RKO (cell line): Measurements from ENCODE around the gene SDR42E2.
"Not testable (repeated sequence)": the region's sequence is repeated elsewhere in the genome, so short reads cannot be mapped to it uniquely, and the experiment has no call there.

ENCODE experiments used
- DNase-seq: peaks from one replicate; pipeline ENCODE4 v3.0.0-alpha.2; 2016; ENCODE audit warnings: low spot score

Gene SDR42E2

DNA sequence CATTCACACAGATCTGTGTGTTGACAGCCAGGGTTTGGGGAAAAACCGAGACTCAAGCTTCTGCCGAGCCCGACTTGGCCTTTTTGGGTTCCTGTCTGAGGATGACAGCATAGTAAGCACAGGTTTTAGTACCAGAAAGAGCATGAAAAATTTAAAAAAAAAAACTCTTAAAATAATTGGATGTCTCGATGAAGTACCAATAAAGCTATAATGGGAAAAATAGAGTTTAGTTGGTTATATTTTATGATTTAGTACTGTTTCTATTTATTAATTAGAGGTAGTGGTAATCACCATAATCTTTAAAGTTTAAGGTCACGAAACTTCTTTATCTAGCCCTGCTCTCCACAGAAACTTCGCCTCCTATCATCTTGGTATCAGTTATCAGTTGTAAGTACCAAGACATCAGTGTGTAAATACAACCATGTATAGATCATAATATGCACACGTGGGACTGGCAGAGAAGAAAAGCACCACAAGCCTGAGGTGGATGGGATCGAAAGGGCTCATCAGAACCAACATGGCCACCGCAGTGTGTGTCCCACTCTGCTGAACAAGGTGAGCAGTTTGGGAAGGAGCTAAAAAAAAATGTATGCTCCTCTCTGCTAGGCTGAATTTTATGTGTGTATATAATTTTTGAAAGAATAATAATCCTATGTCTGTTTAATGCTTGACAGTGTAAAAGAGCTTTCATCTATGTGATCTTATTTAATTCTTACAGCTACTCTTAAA is 29.4 kb downstream of the SDR42E2 start:
- no peak for DNase-seq

DNA sequence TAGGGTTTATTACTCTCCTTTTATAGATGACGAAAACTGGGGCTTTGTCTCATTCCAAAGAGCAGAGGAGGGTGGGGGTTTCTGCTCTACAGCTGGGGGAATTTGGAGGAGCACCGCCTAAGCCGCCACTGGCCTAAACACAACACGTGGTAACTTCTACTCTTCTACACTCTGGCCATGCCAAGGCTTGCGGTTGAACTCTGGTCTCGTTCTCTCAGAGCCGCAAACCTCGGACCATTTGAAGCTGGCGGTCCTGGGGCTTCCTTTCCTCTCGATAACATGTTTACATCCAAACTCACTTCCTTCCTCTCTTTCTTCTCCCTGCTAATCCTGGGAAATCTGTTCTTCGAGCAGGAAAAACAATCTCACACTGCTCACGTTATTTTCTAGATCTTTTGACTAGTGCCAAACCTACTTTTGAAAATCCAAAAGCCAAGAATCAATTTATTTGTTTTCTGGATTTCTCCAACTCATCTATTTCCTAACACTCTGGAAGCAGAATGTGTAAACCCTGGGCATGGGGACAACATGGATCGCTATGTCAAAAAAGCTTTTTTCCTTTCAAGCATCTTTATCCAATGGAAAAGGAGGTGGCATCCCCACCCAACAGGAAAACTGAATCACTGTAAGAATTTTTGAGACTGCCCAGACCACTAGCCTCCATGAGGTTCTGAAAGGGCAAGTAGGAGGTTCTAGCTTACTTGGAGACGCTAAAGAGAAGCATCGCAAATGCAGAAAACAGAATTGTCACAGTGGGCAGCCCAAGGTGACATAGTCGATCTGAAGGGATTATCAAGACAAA is 30.2 kb downstream of the SDR42E2 start:
- DNase-seq: no peak

DNA sequence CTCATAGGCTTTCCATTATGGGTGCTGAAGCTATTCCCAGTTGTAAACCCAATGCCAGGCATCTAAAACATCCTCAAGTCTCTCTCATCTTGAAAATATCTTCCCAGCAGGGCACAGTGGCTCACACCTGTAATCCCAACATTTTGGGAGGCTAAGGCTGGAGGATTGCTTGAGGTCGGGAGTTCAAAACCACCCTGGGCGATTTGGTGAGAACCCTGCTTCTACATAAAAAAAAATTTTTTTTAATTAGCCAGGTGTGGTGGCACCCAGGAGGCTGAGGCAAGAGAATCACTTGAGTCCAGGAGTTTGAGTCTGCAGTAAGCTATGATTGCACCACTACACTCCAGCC is 30.7 kb downstream of the SDR42E2 start:
- no peak for DNase-seq

DNA sequence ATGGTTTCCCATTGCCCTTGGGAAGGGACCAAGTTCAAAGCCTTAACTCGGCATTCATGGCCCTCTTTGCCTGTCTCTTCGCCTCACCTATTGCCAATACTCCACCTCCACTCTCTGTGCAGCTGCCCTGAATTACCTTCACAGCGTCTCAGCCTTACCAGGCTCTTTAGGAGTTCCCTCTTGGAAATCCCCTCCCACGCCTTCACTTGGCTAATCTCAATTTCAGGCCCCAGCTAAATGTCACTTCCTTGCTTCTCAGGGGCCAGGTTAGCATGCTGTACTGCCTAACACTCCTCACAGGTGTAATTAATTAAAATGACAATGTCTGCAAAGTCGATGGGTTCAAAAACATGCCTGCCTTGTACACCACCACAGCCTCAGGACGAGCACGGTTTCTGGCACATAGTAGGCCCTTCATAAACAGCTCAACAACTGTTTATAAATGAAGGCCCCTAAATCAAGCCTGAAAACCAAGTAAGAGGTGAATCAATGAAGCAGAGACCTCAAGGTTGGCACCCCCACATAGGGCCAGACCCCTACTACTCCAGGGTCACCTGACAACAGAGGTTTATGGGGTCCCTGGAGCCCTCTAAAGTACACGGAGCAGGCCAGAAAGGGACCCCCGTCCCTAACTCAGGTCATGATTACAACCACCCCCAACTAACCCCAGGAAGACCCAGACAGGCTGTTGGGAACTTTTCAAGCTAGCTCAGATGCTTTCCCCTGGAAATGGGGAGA is 32.6 kb downstream of the SDR42E2 start:
- no peak for DNase-seq

DNA sequence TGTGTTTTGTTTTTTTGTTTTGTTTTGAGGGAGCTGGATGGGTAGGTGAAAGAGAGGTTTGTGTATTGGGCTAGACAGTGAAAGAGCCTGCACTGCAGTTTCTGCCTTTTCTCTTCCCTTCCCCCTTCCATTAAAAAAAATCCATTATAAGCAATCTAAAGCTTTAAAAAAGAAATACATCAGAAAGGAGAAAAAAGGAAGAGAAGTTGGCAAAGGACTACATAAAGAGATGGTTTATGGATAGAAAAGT is 33.1 kb downstream of the SDR42E2 start:
- DNase-seq: no peak

DNA sequence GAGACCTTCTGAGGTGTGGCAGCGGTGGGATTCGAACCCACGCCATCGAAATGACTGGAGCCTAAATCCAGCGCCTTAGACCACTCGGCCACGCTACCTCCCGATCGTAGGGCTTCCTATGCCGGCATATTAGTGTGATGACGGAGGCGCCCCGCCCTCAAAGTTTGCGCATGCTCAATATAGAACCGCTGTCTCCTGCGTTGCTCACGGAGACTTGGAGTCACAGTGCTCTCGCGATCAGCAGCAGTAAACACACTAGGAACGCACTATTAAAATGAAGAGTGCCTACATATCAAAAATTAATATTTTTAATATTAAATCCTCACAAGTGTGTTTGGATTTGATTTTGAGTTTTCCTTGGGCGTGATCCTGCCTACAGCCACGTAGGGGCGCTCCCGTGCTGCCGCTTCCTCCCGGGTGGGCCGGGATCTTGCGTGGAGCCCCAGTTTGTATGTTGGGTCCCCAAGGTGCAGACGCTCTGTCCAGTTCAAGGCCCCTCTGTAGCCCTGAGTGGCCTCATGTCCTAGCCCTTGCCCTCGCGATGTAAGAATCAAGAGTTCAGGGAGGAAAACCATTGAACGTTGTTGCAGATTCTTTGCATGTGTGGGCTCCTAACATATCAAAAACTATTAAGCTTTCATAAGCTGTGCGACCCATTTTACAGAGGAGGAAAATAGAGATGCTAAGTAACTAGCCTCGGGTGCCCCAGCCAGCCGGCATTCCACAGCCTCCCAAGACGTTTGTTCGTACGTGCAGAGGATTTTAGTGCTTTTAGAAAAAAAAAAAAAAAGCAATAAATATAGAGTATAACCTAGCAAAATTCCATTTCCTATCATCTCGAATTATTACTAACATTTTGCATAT is 33.6 kb downstream of the SDR42E2 start:
- DNase-seq: peak; percentile 85

DNA sequence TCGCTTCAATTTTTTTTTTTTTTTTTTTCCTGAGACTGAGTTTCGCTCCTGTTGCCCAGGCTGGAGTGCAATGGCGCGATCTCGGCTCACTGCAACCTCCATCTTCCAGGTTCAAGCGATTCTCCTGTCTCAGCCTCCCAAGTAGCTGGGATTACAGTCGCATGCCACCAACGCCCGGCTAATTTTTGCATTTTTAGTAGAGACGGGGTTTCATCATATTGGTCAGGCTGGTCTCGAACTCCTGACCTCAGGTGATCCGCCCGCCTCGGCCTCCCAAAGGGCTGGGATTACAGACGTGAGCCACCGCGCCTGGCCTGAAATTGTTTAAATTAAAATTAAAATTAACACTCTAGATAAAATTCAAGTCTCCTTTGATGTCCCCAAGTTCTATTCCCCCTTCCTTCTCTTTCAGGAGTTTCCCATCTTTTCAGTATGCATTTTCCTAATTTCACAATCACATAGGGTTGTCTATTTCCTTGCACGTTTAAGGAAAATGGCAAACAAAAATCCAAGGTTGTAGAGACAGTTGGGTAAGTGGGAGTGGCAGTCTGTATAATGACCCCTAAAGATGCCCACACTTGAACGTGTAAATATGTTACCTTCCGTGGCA is 34.4 kb downstream of the SDR42E2 start:
- DNase-seq: not testable (repeated sequence)

DNA sequence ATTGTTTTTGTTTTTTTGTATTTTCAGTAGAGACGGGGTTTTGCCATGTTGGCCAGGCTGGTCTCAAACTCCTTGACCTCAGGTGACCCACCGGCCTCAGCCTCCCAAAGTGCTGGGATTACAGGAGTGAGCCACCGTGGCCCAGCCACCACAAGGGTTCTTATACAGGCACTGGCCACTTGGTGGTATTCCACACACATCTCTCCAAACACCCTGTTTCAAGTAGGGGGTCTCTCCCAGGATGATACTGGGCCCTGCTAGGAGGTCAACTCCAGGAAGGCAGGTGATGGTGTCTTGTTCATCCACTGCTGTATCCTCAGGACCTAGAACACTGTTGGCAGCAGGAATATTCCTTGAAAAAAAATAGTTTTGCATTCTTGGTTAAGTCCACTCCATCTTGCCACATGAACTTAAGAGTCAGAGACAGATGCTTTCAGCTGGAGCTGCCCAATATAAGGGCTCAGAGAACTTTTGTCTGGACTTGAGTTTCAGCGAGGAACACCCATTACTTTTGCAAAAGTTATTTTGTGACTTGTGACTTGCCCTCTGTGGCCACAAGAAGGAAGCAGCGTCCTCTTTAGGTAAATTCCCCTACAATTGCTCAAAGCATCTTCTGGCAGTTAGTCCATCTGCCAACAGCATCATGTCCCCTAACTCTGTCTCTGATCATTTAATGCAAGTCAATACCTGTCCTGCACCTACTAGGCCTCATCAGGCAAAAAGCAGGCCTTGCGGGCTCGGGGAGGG is 36.4 kb downstream of the SDR42E2 start:
- DNase-seq: peak; percentile 48

DNA sequence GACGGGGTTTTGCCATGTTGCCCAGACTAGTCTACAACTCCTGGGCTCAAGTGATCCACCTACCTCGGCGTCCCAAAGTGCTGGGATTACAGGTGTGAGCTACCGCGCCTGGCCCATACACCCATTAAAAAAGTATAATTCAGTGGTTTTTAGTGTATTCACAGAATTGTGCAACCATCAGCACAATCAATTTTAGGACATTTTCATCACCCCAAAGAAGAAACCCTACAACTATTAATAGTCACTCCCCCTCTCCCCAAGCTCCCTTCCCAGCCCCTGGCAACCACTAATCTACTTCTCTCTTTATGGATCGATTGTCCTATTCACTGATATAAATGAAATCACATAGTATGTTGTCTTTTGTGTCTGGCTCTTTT is 39.9 kb downstream of the SDR42E2 start:
- no peak for DNase-seq

DNA sequence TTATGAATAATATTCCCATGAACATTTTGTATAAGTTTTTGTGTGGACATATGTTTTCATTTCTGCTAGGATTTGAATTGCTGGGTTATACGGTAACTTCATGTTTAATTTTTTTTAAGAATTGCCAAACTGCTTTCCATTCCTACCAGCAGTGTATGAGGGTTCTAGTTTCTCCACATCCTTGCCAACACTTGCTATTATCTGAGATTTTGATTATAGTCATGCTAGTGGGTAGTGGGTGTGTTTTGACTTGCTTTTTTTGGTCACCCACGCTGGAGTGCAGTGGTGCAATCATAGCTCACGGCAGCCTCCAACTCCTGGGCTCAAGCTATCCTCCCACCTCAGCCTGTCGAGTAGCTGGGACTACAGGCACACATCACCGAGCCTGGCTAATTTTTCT is 40.8 kb downstream of the SDR42E2 start:
- DNase-seq: no peak

DNA sequence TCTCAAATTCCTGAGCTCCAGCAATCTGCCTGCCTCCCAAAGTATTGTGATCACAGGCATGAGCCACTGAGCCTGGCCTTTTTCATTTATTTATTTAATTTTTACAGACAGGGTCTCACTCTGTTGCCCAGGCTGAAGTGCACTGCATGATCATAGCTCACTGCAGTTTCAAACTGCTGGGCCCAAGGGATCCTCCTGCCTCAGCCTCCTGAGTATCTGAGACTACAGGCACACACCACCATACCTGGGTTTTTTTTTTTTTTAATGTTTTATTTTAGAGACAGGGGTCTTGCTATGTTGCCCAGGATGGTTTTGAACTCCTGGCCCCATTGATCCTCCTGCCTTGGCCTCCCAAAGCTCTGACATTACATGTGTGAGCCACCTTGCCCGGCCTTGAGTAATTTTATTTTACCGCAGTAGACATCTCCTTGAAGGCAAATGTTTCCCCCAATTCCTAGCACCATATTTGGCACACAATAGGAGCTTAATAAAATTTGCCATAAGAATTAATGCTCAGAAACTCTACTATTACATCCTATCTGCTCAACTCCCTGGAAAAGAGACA is 41.9 kb downstream of the SDR42E2 start:
- DNase-seq: no peak

DNA sequence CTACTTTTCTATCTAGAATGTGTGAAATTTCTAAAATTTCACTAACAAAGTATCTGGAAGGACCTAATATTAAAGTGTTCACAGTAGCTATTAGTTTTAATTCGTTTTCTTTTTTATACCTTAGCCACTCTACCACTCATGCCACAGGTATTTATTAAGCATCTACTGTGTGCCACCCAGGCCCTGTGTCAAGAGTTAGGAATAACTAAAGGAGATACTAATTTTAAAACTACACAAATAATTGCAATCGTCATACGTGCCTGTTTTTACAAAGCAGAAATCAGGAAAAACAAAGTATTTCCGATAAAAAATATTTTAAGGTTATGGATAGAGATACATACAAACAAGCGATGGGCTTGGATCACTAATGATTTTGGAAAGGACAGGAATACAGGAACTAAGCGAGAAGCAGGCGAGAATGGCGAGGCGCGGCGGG is 43.3 kb downstream of the SDR42E2 start:
- no peak for DNase-seq

DNA sequence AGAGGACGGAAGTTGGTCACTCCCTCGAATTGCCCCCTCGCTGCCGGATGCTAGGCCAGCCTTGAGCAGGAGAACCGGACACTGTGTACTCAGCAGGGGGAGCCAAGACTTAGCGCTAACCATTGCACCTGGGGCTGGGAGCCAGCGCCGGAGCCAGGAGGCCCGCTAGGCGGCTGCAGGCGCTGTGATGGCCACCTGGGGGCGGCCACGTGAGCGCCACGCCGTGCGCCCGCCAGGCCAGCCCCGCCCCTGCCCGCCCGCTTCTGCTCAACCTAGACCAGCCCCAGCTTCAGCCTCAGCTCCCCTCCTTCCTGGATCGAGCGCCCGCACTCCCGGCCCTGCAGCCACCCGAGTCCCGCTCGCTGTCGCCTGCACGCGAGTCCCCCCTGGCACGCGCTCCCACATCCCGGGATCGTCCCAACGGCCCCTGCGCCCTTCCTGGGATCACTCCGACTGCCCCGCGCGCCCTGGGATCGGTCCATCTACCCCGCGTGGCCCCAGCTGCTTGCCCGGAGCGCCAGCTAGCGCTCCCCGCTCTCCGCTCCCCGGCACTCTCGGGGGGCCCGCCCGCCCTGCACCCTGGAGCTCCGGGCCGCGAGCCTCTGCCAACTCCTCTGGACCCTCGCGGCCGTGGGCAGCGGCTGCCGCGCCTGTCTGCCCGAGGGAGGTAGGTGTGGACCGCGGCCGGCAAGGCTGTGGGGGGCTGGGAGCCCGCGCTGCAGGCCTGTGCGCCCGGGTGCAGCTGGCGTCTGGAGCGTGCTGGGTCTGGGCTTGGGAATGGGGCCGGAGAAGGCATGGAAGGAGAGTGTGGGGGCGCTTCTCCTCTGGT is 43.9 kb downstream of the SDR42E2 start, which contains the start of gene EEF2K:
Gene EEF2K, plus strand, starts transcription at position 266 of the 829 bp plus-strand sequence. CDS start 19,452 bp downstream, outside the sequence.
- peak; percentile 97 for DNase-seq

DNA sequence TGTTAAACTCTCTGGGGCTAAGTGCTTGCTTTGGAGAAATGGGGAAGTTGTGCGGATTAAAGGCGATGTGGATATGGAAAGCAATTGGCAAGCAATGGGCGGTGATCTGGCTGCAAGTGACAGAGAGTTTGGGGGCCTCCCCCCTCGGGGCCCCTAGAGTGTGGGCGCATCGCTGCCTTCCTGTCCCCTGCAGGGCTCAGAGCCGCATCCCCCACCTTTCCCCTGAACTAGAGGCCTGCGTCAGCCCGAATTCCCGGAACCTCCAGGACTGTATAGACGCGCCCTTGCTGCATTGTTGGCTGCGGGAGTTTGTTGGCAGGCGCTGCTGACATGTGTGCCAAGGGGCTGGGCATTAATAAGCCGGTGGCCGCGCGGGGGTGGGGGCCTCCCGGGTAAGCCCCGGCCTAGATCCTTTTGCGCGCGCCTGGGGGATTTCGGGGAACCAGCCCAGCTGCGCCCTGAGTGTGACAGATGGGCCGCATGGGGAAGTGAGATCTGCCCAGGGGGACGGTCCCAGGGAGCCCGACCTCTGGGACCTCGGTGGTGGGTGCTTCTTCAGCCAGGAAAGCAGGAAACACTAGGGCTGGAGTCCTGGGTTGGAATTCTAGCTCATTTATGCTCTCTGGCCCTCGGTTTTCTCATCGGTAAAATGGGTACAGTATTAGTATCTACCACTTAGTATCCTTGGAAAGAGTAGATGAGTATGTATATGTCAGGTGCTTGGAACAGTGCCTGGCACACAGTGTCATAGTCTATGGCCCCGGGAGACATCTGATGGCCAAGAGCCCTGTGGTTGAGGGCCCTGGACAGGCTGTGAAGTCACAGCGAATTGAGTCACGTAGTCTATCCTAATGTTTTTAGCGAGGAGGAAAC is 44.8 kb downstream of the SDR42E2 start:
- peak; percentile 70 for DNase-seq

DNA sequence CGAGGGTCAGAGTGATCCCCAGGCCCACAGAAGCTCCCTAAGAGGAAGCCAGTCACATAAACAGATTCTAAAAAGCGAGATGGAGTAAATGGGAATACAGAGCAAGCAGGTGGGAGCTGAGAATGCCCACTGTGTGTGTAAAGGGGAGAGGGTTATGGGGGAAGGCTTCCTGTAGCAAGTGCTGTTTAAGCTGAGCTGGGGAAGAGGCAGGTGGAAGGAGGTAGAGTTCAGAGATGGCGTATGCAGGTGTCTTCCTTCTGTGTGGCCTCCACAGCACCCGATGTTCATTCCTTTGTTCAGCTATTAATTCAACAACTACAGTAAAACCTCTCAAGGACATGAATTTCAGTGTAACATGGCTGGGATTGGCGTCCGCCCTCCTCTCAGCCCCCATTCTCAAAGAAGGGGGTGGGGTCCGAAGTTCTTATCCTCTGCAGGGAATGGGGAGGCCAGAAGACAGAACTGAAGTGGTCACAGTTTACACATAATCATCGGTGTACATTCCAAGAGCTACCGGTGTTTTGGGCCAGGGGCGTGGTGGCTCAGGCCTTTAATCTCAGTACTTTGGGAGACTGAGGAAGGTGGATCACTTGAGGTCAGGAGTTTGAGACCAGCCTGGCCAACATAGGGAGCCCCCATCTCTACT is 45.5 kb downstream of the SDR42E2 start:
- DNase-seq: no peak

DNA sequence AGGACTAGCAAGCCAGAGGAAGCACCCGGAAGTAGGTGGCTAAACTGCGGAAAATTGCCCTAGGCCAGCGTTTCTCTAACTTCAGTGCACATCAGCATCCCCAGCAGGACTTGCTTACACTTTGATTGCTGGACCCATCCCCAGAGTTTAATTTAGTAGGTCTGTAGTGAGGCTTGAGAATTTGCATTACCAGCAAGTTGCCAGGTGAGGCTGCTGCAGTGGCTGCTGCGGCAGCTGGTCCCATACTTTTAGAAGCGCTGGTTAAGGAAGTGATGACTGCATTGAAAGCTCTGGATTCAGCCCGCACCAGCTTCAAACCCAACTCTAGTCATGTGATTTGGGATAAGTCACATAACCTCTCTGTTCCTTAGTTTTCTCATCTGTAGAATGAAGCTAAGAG is 48.0 kb downstream of the SDR42E2 start:
- no peak for DNase-seq

DNA sequence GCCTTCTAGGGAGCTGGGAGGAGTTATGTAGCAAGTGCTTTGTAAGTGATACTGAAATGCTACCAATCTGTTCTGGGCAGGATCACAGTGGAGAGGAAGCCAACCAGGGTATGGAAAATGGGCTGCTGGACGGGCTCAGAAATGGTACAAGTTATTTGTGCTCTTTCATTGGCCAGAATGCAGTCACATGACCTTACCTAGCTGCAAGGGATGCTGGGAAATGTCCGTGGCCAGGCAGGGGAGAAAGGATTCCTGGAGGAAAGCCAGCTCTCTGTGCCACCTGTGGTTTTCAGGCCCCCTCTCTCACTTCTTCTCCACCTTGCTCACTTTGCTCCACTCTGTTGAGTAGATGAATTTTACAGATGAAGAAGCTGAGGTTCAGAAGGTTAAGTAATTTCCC is 48.5 kb downstream of the SDR42E2 start:
- no peak for DNase-seq

DNA sequence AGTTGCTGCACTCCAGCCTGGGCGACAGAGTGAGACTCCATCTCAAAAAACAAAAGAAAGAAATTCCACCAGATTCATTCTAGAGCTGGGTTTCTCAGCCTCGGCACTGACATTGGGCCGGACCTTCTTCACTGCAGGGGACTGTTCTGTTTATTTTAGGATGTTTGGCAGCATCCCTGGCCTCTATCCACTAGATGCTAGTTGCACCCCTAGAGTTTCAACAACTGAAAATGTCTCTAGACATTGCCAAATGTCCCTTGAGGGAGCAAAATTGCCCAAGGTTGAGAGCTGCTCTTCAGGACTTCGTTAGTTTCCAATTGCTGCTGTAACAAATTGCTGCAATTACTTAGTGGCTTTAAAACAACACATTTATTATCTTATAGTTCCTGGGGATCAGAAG is 50.9 kb downstream of the SDR42E2 start:
- DNase-seq: no peak
